Left lobe of liver (tissue), 2 donors: ENCODE results near the gene CCDC171. TPM values are rescaled to one million over a fixed set of nuclear protein-coding genes. Genes with fewer than 3 reads are reported as not detected.
"Not testable (repeated sequence)": the region's sequence is repeated elsewhere in the genome, so short reads cannot be mapped to it uniquely, and the experiment has no call there.

Source experiments
- ATAC-seq: fragments of 200-7000 bp; cut with Tn5 transposase; one replicate; pipeline ENCODE4 v1.9.1; 2020; ENCODE audit warnings: mild to moderate bottlenecking, moderate library complexity
- DNase-seq: peaks from one replicate; pipeline ENCODE4 v3.0.0-alpha.2; 2020; ENCODE audit warnings: low spot score
- total RNA-seq: library from RNA; stranded (reverse); gene quantifications from one replicate; pipeline ENCODE4 v1.2.1, GENCODE V29; 2021
- donor health status: DM: no; HTN: no; CAD: no; lungs with moderate emphysema.
- donor health status: DM: no; HTN: yes; CAD: no.

CCDC171 gene
- total RNA-seq = 0.45 TPM

GRCh38 chr9:15552636-15553527, at the start of gene CCDC171:
Gene CCDC171, plus strand, starts transcription at chr9:15553043. Its CDS starts 11,046 bp downstream, at chr9:15564089.
- DNase-seq (peak; percentile 92), ATAC-seq (peak; percentile 97)

DNA sequence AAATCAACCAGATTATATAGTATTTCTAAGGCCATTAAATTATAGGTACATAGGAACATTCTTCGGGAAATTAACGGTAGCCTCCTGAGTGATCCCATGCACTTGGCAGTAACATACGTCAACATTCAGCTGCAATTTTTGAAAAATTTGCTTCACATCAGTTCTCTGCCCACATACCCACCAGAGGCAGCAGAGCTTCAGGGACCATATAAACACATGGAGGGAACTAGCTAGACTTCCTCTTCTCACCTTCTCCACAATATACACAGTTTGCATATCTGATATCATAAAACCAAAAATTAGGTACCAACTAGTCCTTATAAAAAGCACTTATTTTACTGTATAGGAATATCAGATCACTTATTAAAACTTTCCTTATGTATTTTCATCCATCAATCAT, 46.9 kb upstream of the CCDC171 start:
- ATAC-seq (no peak), DNase-seq (no peak)

DNA sequence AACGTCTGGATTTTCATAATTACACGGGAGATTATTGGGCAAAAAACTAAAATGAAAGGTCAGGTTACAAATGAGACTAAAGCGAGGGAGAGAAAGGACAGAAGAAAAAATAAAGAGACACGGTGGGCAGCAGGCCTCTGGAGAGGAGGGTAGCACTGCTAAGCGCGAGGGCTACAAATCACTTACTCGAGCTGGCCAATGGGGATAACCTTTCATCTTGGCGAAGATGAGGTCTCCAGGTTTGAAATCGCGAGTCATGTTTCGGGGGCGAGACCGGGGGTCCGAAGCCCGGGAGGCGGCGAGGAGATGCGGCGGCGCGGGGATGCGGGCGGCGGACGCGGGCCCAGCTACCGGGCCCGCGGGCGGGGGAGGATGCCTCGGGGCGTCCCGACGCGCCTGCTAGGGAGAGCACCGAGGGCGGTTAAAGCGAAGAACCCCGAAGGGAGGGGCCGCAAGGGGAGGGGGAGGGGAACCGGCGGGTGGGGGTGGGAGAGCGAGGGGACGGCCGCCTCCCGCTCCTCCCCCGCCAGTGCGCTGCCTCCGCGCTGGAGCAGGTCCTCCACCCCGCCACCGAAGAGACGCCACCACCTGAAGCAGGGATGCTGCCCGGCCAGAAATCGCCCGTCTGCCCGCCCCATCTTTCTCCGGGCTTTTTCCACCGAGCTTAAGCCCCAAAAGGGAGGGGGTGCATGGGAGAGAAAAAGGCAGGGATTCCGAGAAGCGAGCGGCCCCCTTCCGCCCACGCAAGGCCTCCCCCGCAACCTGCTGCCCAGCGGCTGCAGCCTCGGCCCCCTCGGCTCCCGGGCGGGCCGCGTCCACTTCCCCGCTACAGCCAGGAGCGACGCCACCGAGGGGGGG, 42.7 kb upstream of the CCDC171 start:
- no peak for DNase-seq

DNA sequence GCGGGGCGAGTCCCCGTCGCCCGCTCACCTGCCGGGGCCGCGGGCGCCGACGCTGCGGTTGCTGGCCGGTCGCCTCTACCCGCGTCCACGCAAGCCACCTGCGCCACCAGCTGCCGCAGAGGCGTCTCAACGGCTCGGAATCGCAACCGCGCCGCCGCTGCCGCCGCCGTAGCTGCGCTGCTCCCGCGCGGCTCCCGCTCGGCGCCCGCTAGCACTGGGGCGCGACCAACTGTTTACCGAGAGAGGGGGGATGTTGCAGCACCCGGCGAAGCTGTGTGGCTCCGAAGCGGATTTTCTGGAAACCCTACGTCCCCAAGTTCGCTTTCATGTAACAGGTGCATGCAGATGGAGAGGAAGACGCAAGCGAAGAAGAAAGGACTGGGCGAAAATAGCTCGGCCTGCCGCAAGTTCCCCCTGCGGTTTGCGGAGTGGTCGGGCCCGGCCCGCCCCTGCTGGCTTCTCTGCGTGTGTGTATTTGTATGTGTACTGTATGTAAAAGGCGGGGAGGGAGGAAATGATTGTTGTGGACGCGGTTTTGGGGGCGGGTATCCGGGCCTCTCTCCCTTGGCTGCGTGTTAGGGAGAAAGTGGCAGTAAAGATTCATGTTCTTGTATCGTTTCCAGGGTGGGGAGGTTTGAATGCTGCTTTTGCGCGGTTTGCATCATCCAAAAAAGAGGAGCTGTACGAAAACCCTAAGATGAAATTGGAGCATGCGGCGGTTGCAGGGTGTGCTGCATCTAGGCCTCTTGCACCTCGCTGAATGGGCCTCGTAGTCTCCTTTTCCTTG, 41.9 kb upstream of the CCDC171 start, which contains the start of gene PSIP1:
Gene PSIP1 (minus strand): TSS at position 182 of the 787 bp plus-strand sequence. CDS start 782 bp downstream, outside the sequence.
- peak; percentile 82 for DNase-seq

More for the DNA sequence above, 42.7 kb upstream of the CCDC171 start:
- ATAC-seq = peak; percentile 82

GRCh38 chr9:15512204-15512603, 40.6 kb upstream of the CCDC171 start:
- no peak for ATAC-seq
- no peak for DNase-seq

More for the DNA sequence above, 41.9 kb upstream of the CCDC171 start, which contains the start of gene PSIP1:
- ATAC-seq = peak; percentile 94

- ATAC-seq (no peak), DNase-seq (no peak)
These were observed 40.0 kb upstream of the CCDC171 start for GRCh38 chr9:15512889-15513288.

DNA sequence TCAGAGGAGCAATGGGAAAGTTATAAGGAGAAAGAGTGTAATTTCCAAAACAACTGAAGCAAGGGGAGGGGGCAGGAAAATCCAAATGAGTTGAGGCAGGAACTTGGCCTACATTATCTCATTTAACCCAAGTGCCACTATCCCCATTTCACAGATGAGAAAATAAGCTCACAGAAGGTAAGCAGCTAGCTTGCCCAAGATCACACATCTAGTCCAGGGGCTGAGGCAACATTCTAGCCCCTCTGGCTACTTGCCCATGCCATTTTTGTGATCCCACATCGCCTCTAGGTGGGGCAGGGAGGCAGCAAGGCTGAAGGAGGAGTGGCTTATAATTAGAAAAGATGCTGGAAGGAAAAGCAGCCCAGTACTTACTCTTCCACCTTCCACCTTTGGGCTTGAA, 39.5 kb upstream of the CCDC171 start:
- no peak for ATAC-seq
- no peak for DNase-seq

DNA sequence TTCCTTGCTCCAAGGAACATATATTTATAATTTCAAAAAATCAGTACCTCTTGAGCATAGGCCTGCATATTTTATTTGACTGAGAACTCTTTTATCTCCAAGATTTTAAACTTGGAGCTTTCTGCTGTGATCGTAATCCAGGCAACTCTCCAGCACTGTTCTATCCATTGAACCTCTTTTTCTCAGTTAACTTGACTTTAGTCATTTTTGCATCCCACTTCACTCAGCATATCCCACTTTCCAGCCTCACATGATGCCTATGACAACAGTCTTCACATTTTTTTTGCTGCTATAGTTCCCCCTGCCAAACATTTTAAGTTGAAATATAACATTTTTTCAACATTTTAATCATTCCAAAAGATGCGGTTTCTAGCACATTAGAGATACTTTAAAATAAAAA, 33.0 kb upstream of the CCDC171 start:
- no peak for ATAC-seq
- DNase-seq = no peak

DNA sequence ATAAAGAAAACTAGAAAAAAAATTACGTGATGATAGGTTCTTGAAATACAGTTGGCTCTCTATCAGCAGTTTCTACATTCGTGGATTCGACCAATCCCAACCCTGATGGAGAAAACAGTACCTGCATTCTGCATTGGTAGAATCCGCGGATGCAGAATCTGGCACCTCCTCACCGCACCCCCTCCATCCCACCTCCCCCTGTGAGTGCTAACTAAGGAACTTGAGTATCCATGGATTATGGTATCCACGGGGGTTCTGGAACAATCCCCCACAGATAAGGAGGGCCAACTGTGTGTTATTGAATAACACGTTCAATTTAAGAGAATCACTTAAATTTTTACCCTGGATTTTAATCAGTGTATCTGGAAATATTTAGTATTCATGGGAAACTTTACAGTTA, 31.6 kb upstream of the CCDC171 start:
- ATAC-seq = no peak
- no peak for DNase-seq

GRCh38 chr9:15522130-15522755, 30.6 kb upstream of the CCDC171 start:
- no peak for DNase-seq
- ATAC-seq = no peak

DNA sequence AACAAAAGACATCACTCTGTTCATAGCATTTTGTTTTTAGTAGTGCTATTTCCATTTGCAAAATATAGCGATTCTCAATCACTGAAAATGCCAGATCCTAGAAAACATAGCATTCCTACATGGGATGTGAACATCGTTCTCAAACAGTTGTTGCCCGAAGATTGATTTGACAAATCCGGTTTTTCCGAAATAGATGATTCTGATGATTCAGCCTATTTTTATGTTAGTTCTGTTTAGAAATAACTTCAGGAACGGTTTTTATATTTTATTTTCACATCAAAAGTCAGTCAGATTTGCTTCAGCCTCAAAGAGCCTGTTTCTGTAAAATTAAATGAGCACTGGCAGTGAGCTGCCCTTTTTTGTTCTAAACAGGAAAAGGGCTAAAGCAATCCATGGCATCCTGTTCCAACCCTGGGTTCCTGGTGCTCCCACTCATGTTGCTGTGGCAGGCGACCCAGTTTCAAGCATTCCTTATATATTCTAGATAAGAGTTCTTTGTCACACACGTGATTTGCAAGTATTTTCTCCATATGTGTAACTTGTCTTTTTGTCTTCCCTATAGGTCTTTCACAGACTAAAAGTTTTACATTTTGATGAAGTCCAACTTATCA, 27.9 kb upstream of the CCDC171 start:
- DNase-seq = no peak
- ATAC-seq = no peak

- DNase-seq = no peak
- no peak for ATAC-seq
These were observed 26.9 kb upstream of the CCDC171 start for GRCh38 chr9:15525958-15526357.

DNA sequence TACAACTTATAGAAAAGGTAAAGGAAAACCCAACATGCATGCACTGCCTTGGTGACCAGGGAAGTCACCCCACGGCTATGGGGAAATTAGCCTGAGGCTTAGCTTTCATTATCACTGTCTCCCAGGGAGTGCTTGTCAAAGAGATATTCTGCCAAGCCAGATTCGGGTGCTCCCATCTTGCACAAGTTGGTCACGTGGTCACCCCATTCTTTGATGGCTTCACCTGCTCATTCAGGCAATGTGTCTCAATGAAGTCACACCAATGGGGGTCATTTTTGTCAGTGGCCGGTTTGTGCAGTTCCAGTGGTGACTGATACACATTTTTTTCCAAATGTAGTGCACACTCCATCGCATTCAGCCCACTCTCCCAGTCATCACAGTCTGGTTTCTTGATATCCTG, 25.8 kb upstream of the CCDC171 start:
- not testable (repeated sequence) for ATAC-seq, DNase-seq

DNA sequence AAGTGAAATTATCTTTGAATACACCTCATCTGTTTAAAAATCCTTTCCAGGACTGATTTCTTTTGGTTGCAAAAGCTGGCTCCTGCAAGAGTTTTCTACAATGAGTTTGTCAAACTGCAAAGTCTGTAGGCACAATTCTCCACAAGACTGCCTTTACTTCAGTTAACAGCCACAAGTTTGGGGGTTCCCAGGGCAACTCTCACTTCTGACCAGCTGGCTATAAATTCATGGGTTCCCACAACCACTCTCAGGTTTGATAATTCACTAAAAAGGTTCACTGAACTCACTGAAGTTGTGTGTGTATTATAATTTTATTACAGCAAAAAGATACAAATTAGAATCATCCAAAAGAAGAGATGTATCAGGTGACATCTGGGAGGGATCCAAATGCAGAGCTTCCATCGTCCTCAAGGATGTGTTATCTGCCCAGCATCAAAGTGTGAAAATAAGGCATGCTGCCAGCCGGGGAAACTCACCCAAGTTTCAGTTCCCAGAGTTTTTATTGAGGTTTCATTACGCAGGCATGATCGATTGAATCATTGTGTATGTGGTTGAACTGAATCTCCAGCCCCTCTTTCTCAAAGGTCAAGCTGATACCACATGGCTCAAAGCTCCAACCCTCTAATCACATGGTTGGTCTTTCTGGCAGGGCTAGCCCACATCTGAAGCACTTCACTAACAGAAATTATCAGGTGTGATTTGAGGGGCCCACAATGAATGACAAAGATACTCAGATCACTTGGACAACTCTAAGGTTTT, 23.1 kb upstream of the CCDC171 start:
- ATAC-seq (no peak), DNase-seq (no peak)

GRCh38 chr9:15531380-15531779, 21.5 kb upstream of the CCDC171 start:
- no peak for DNase-seq

GRCh38 chr9:15541872-15542271, 11.0 kb upstream of the CCDC171 start:
- no peak for ATAC-seq
- no peak for DNase-seq

More at GRCh38 chr9:15531380-15531779, 21.5 kb upstream of the CCDC171 start:
- ATAC-seq = no peak

DNA sequence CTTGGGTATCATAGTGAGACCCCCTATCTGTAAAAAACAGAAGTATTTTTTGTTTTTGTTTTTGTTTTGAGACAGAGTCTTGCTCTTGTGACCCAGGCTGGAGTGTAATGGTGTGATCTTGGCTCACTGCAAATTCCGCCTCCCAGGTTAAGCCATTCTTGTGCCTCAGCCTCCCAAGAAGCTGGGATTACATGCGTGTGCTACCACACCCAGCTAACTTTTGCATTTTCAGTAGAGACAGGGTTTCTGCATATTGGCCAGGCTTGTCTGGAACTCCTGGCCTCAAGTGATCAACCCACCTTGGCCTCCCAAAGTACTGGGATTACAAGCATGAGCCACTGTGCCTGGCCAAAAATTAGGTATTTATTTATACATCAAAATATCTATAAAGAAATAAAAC, 10.2 kb upstream of the CCDC171 start:
- no peak for DNase-seq

GRCh38 chr9:15543047-15543813, 9.6 kb upstream of the CCDC171 start:
- DNase-seq = no peak

More for the DNA sequence above, 10.2 kb upstream of the CCDC171 start:
- ATAC-seq = no peak

More at GRCh38 chr9:15543047-15543813, 9.6 kb upstream of the CCDC171 start:
- ATAC-seq = no peak
